ENCODE results near the gene PLEKHG3. TPM values are rescaled to one million over a fixed set of nuclear protein-coding genes. Genes with fewer than 3 reads are reported as not detected.

The PLEKHG3 gene
- total RNA-seq, 1 donor from 2014 or later, result 5.5 TPM

- DNase-seq (ENCODE audit: low spot score), result no peak
- Mint-ChIP-seq H3K4me1 (ENCODE audit: low read depth) (peaks cover 20% of the 10 kb centered on the region), H3K27ac (no peak overlapping the region), H3K9me3 (no peaks in the 10 kb centered on the region), H3K4me3 (no peak overlapping the region), H3K27me3 (ENCODE audit: insufficient read depth) (peaks cover 4% of the 10 kb centered on the region), H3K36me3 (ENCODE audit: low read depth) (peaks cover 4% of the 10 kb centered on the region)
- intact Hi-C loops (cut with micrococcal nuclease), result no loop called here
Measured at GRCh38 chr14:64752909-64753308, 48.7 kb downstream of the PLEKHG3 start.

GRCh38 chr14:64753374-64753773 lies 49.1 kb downstream of the PLEKHG3 start:
- H3K27me3 Mint-ChIP-seq (ENCODE audit: insufficient read depth), result peaks cover 4% of the 10 kb centered on the region
- peaks cover 4% of the 10 kb centered on the region for H3K36me3 Mint-ChIP-seq (ENCODE audit: low read depth)
- intact Hi-C loops (cut with micrococcal nuclease), result no loop called here
- H3K27ac Mint-ChIP-seq, result no peak overlapping the region
- H3K4me3 Mint-ChIP-seq, result no peak overlapping the region
- no peak for DNase-seq (ENCODE audit: low spot score)
- H3K9me3 Mint-ChIP-seq, result no peaks in the 10 kb centered on the region
- peaks cover 25% of the 10 kb centered on the region for H3K4me1 Mint-ChIP-seq (ENCODE audit: low read depth)

GRCh38 chr14:64753999-64754398 lies 49.8 kb downstream of the PLEKHG3 start:
- no peak overlapping the region for H3K4me3 Mint-ChIP-seq
- no peaks in the 10 kb centered on the region for H3K9me3 Mint-ChIP-seq

GRCh38 chr14:64754685-64755084 lies 50.5 kb downstream of the PLEKHG3 start:
- Mint-ChIP-seq H3K36me3 (ENCODE audit: low read depth) (peaks cover 4% of the 10 kb centered on the region), H3K4me3 (no peak overlapping the region), H3K4me1 (ENCODE audit: low read depth) (peaks cover 34% of the 10 kb centered on the region), H3K27ac (no peak overlapping the region), H3K27me3 (ENCODE audit: insufficient read depth) (peaks cover 4% of the 10 kb centered on the region), H3K9me3 (no peaks in the 10 kb centered on the region)
- no peak for DNase-seq (ENCODE audit: low spot score)
- intact Hi-C loops (cut with micrococcal nuclease), result no loop called here

More at GRCh38 chr14:64753999-64754398, 49.8 kb downstream of the PLEKHG3 start:
- DNase-seq (ENCODE audit: low spot score), result no peak
- peaks cover 31% of the 10 kb centered on the region for H3K4me1 Mint-ChIP-seq (ENCODE audit: low read depth)
- H3K27me3 Mint-ChIP-seq (ENCODE audit: insufficient read depth), result peaks cover 4% of the 10 kb centered on the region
- no peak overlapping the region for H3K27ac Mint-ChIP-seq
- peaks cover 4% of the 10 kb centered on the region for H3K36me3 Mint-ChIP-seq (ENCODE audit: low read depth)
- intact Hi-C loops (cut with micrococcal nuclease), result no loop called here

GRCh38 chr14:64755781-64756221 lies 51.6 kb downstream of the PLEKHG3 start:
- peak overlapping the region; percentile 6 for H3K27ac Mint-ChIP-seq
- peaks cover 45% of the 10 kb centered on the region for H3K4me1 Mint-ChIP-seq (ENCODE audit: low read depth)
- H3K36me3 Mint-ChIP-seq (ENCODE audit: low read depth), result peaks cover 4% of the 10 kb centered on the region
- DNase-seq (ENCODE audit: low spot score), result peak; percentile 17
- H3K4me3 Mint-ChIP-seq, result no peak overlapping the region
- intact Hi-C loops (cut with micrococcal nuclease), result no loop called here
- H3K9me3 Mint-ChIP-seq, result no peaks in the 10 kb centered on the region
- peaks cover 8% of the 10 kb centered on the region for H3K27me3 Mint-ChIP-seq (ENCODE audit: insufficient read depth)

GRCh38 chr14:64756712-64757111 lies 52.5 kb downstream of the PLEKHG3 start:
- Mint-ChIP-seq H3K4me3 (no peak overlapping the region), H3K9me3 (no peaks in the 10 kb centered on the region), H3K4me1 (ENCODE audit: low read depth) (peaks cover 54% of the 10 kb centered on the region), H3K36me3 (ENCODE audit: low read depth) (peaks cover 3% of the 10 kb centered on the region), H3K27ac (no peak overlapping the region), H3K27me3 (ENCODE audit: insufficient read depth) (peaks cover 11% of the 10 kb centered on the region)
- intact Hi-C loops (cut with micrococcal nuclease), result no loop called here
- no peak for DNase-seq (ENCODE audit: low spot score)

GRCh38 chr14:64757601-64758000 lies 53.4 kb downstream of the PLEKHG3 start:
- peaks cover 63% of the 10 kb centered on the region for H3K4me1 Mint-ChIP-seq (ENCODE audit: low read depth)
- DNase-seq (ENCODE audit: low spot score), result no peak
- peaks cover 14% of the 10 kb centered on the region for H3K27me3 Mint-ChIP-seq (ENCODE audit: insufficient read depth)
- peaks cover 4% of the 10 kb centered on the region for H3K36me3 Mint-ChIP-seq (ENCODE audit: low read depth)
- no peaks in the 10 kb centered on the region for H3K9me3 Mint-ChIP-seq
- no peak overlapping the region for H3K4me3 Mint-ChIP-seq
- intact Hi-C loops (cut with micrococcal nuclease), result no loop called here
- H3K27ac Mint-ChIP-seq, result no peak overlapping the region

- H3K27ac Mint-ChIP-seq, result no peak overlapping the region
- H3K27me3 Mint-ChIP-seq (ENCODE audit: insufficient read depth), result peaks cover 17% of the 10 kb centered on the region
- peaks cover 4% of the 10 kb centered on the region for H3K36me3 Mint-ChIP-seq (ENCODE audit: low read depth)
- H3K4me3 Mint-ChIP-seq, result no peak overlapping the region
- intact Hi-C loops (cut with micrococcal nuclease), result no loop called here
- H3K9me3 Mint-ChIP-seq, result no peaks in the 10 kb centered on the region
- DNase-seq (ENCODE audit: low spot score), result no peak
- peaks cover 65% of the 10 kb centered on the region for H3K4me1 Mint-ChIP-seq (ENCODE audit: low read depth)
Measured at GRCh38 chr14:64758025-64758521, 53.8 kb downstream of the PLEKHG3 start.

- no peak overlapping the region for H3K27ac Mint-ChIP-seq
- H3K4me1 Mint-ChIP-seq (ENCODE audit: low read depth), result peaks cover 72% of the 10 kb centered on the region
- H3K9me3 Mint-ChIP-seq, result no peaks in the 10 kb centered on the region
- H3K36me3 Mint-ChIP-seq (ENCODE audit: low read depth), result peaks cover 4% of the 10 kb centered on the region
- no peak overlapping the region for H3K4me3 Mint-ChIP-seq
- no peak for DNase-seq (ENCODE audit: low spot score)
- intact Hi-C loops (cut with micrococcal nuclease), result no loop called here
- peaks cover 17% of the 10 kb centered on the region for H3K27me3 Mint-ChIP-seq (ENCODE audit: insufficient read depth)
Measured at GRCh38 chr14:64758691-64759554, 54.7 kb downstream of the PLEKHG3 start.

- intact Hi-C loops (cut with micrococcal nuclease), result no loop called here
- Mint-ChIP-seq H3K4me1 (ENCODE audit: low read depth) (peaks cover 76% of the 10 kb centered on the region), H3K27me3 (ENCODE audit: insufficient read depth) (peaks cover 17% of the 10 kb centered on the region)
Measured at GRCh38 chr14:64759555-64759938, 55.3 kb downstream of the PLEKHG3 start.

GRCh38 chr14:64760146-64760755 lies 56.0 kb downstream of the PLEKHG3 start:
- H3K36me3 Mint-ChIP-seq (ENCODE audit: low read depth), result peaks cover 4% of the 10 kb centered on the region
- DNase-seq (ENCODE audit: low spot score), result peak; percentile 44
- H3K4me3 Mint-ChIP-seq, result no peak overlapping the region
- H3K4me1 Mint-ChIP-seq (ENCODE audit: low read depth), result peaks cover 73% of the 10 kb centered on the region
- peaks cover 17% of the 10 kb centered on the region for H3K27me3 Mint-ChIP-seq (ENCODE audit: insufficient read depth)
- H3K9me3 Mint-ChIP-seq, result no peaks in the 10 kb centered on the region
- intact Hi-C loops (cut with micrococcal nuclease), result loop anchor here (5.0 to 10.0 kb wide), 2 partner anchors 132 to 215 kb away; partner anchors contain the start of genes HSPA2 and PPP1R36
- no peak overlapping the region for H3K27ac Mint-ChIP-seq

More at GRCh38 chr14:64759555-64759938, 55.3 kb downstream of the PLEKHG3 start:
- Mint-ChIP-seq H3K4me3 (no peak overlapping the region), H3K36me3 (ENCODE audit: low read depth) (peaks cover 4% of the 10 kb centered on the region), H3K27ac (no peak overlapping the region), H3K9me3 (no peaks in the 10 kb centered on the region)
- no peak for DNase-seq (ENCODE audit: low spot score)

- Mint-ChIP-seq H3K27ac (no peak overlapping the region), H3K9me3 (no peaks in the 10 kb centered on the region), H3K36me3 (ENCODE audit: low read depth) (peaks cover 2% of the 10 kb centered on the region), H3K4me3 (no peak overlapping the region), H3K4me1 (ENCODE audit: low read depth) (peaks cover 73% of the 10 kb centered on the region), H3K27me3 (ENCODE audit: insufficient read depth) (peaks cover 17% of the 10 kb centered on the region)
- no peak for DNase-seq (ENCODE audit: low spot score)
- intact Hi-C loops (cut with micrococcal nuclease), result loop anchor here (5.0 to 10.0 kb wide), 2 partner anchors 131 to 216 kb away; partner anchors contain the start of genes HSPA2 and PPP1R36
Measured at GRCh38 chr14:64760916-64761315, 56.7 kb downstream of the PLEKHG3 start.

All from activated T-helper 1 cell treated with anti-CD3 and anti-CD28 coated beads, Interleukin-12 subunit alpha, Interleukin-12 subunit beta, Interleukin-2, Interleukin-4 antibody, amounts not matched to agents 30 ng/mL and 10 ng/mL and 1 ng/mL, durations not matched to agents 14 hours and 24 hours and 36 hours (primary cell).